Peyer's patch (tissue), 4 donors: ENCODE measurements around the gene BAIAP2L1. TPM values are rescaled to one million over a fixed set of nuclear protein-coding genes. Genes with fewer than 3 reads are reported as not detected.

Experiments
- DNase-seq, 3 donors: peaks; one replicate each; pipeline ENCODE4 v3.0.0-alpha.2; 2017 to 2019
- H3K27ac ChIP-seq, 4 donors: fragments of 200-600 bp; sonication (generic); one replicate each; pipeline ENCODE4 v1.5.1; 2016 to 2019
- H3K27me3 ChIP-seq, 2 donors: fragments of 200-600 bp; sonication (generic); one replicate each; pipeline ENCODE4 v1.5.1; 2019
- H3K36me3 ChIP-seq, 3 donors: fragments of 200-600 bp; sonication (generic); one replicate each; pipeline ENCODE4 v1.5.1; 2016 to 2019
- H3K4me1 ChIP-seq, 4 donors: fragments of 200-600 bp; sonication (generic); one replicate each; pipeline ENCODE4 v1.5.1; 2016 to 2019
- H3K4me3 ChIP-seq, 4 donors: fragments of 200-600 bp; sonication (generic); 1 replicate in 3 of 4; 2 replicates in 1 of 4; pipeline ENCODE4 v1.5.1; 2016 to 2019; ENCODE audit warnings: mild to moderate bottlenecking in 1 of 4
- H3K9me3 ChIP-seq, 4 donors: fragments of 200-600 bp; sonication (generic); one replicate each; pipeline ENCODE4 v1.5.1; 2016 to 2019; ENCODE audit warnings: mild to moderate bottlenecking in 1 of 4
- CTCF ChIP-seq, 6 experiments: fragments of 450-650 bp in 4 of 6; fragments of 200-600 bp in 2 of 6; sonication (generic) in 1 of 6; IDR thresholded peaks; one replicate each; pipeline ENCODE4 v1.5.1; 2017 to 2019; ENCODE audit warnings: antibody characterized with exemption in 6 of 6, mild to moderate bottlenecking in 3 of 6, moderate library complexity in 1 of 6
- POLR2A ChIP-seq, 2 donors: fragments of 450-650 bp; IDR thresholded peaks; one replicate each; pipeline ENCODE4 v1.5.1; 2017; ENCODE audit warnings: antibody characterized with exemption in 2 of 2, mild to moderate bottlenecking in 2 of 2, moderate library complexity in 2 of 2
- total RNA-seq, 4 donors: library from RNA; depleted of rRNA; stranded (reverse); fragments of >200 nt; gene quantifications; one replicate each; pipeline ENCODE4 v1.1.0, GENCODE V29; 2016

Gene BAIAP2L1
- total RNA-seq, 4 donors from 2014 or later, result 31.4 to 46.4 (median 41.9) TPM

GRCh38 chr7:98278408-98278807 lies 122.5 kb downstream of the BAIAP2L1 start:
- Histone ChIP-seq H3K36me3 (no peaks in the 10 kb centered on the region), H3K27me3 (no peaks in the 10 kb centered on the region), H3K4me1 (peaks cover 0 to 20% (median 11%) of the 10 kb centered on the region in 4 donors), H3K4me3 (no peak overlapping the region), H3K27ac (no peak overlapping the region), H3K9me3 (no peaks in the 10 kb centered on the region)
- TF ChIP-seq POLR2A (IDR thresholded peaks at IDR 0.05) (no peak), CTCF (IDR thresholded peaks at IDR 0.05) (no peak)
- DNase-seq, result no peak

GRCh38 chr7:98276241-98276761 lies 124.6 kb downstream of the BAIAP2L1 start:
- peaks cover 0 to 11% (median 0%) of the 10 kb centered on the region in 4 donors for H3K4me1 ChIP-seq
- peak overlapping the region in 2 of 4 donors; percentile 7 to 60 for H3K27ac ChIP-seq
- H3K9me3 ChIP-seq, result no peaks in the 10 kb centered on the region
- DNase-seq, result no peak
- no peaks in the 10 kb centered on the region for H3K36me3 ChIP-seq
- no peak overlapping the region for H3K4me3 ChIP-seq
- no peaks in the 10 kb centered on the region for H3K27me3 ChIP-seq
- TF ChIP-seq POLR2A (IDR thresholded peaks at IDR 0.05), result no peak
- no peak for TF ChIP-seq CTCF (IDR thresholded peaks at IDR 0.05)

GRCh38 chr7:98267303-98267702 lies 133.6 kb downstream of the BAIAP2L1 start:
- H3K36me3 ChIP-seq, result no peaks in the 10 kb centered on the region
- DNase-seq, result no peak
- H3K27ac ChIP-seq, result no peak overlapping the region
- no peaks in the 10 kb centered on the region for H3K4me1 ChIP-seq
- no peak overlapping the region for H3K4me3 ChIP-seq
- TF ChIP-seq CTCF (IDR thresholded peaks at IDR 0.05) (no peak), POLR2A (IDR thresholded peaks at IDR 0.05) (no peak)
- H3K9me3 ChIP-seq, result no peaks in the 10 kb centered on the region
- H3K27me3 ChIP-seq, result no peaks in the 10 kb centered on the region

GRCh38 chr7:98266840-98267239 lies 134.1 kb downstream of the BAIAP2L1 start:
- TF ChIP-seq CTCF (IDR thresholded peaks at IDR 0.05) (peak in 4 of 6 experiments; percentile 21 to 43 (median 36)), POLR2A (IDR thresholded peaks at IDR 0.05) (no peak)
- Histone ChIP-seq H3K27me3 (no peaks in the 10 kb centered on the region), H3K9me3 (no peaks in the 10 kb centered on the region), H3K4me3 (no peak overlapping the region), H3K27ac (no peak overlapping the region), H3K4me1 (no peaks in the 10 kb centered on the region), H3K36me3 (peaks cover 0 to 2% (median 0%) of the 10 kb centered on the region in 3 donors)
- no peak for DNase-seq

- TF ChIP-seq CTCF (IDR thresholded peaks at IDR 0.05), result no peak
- TF ChIP-seq POLR2A (IDR thresholded peaks at IDR 0.05), result no peak
- Histone ChIP-seq H3K36me3 (peaks cover 0 to 10% (median 0%) of the 10 kb centered on the region in 3 donors), H3K4me3 (no peak overlapping the region), H3K27ac (no peak overlapping the region), H3K27me3 (no peaks in the 10 kb centered on the region), H3K9me3 (no peaks in the 10 kb centered on the region), H3K4me1 (no peaks in the 10 kb centered on the region)
- no peak for DNase-seq
Observed at GRCh38 chr7:98265841-98266271, 135.0 kb downstream of the BAIAP2L1 start.
